A549 (cell line): ENCODE results near the gene PSMD12. TPM values are rescaled to one million over a fixed set of nuclear protein-coding genes. Genes with fewer than 3 reads are reported as not detected.

Experiments used
- ATAC-seq, 2 experiments: fragments of 200-7000 bp in 1 of 2; fragments of >200 bp in 1 of 2; cut with Nextera tagmentation in 1 of 2; cut with Tn5 transposase in 1 of 2; 3 replicates each; pipeline versions ENCODE4 v1.8.0 to v1.9.1; 2018 to 2020; ENCODE audit warnings: mild to moderate bottlenecking in 1 of 2, moderate library complexity in 1 of 2
- CTCF ChIA-PET: fragments of 300-600 bp; sonication (Branson Sonifier 250); formaldehyde crosslinking; extraction: SDS; loops from one replicate; lab custom pipeline; 2021; ENCODE audit warnings: antibody characterized with exemption, inconsistent platforms; lab: Yijun Ruan, JAX
- POLR2A ChIA-PET: fragments of 350-600 bp; formaldehyde crosslinking; extraction: SDS; loops from one replicate; lab custom pipeline; 2021; ENCODE audit warnings: antibody characterized with exemption, inconsistent platforms; lab: Yijun Ruan, JAX
- DNase-seq, 2 experiments: peaks; one replicate each; pipeline versions ENCODE4 v3.0.0 to v3.0.0-alpha.2; 2011 to 2016; ENCODE audit warnings: low read depth in 1 of 2, low spot score in 1 of 2
- FAIRE-seq: peaks from 2 replicates; lab custom pipeline; 2011; peaks lifted over from hg19 to GRCh38; lab: Jason Lieb, UNC
- H3K27ac ChIP-seq, 2 experiments: fragments of >200 bp; sonication (Bioruptor Twin); formaldehyde crosslinking; 3 replicates each; pipeline ENCODE4 v1.5.1; 2016 to 2017
- H3K4me1 ChIP-seq: fragments of >200 bp; sonication (Bioruptor Twin); formaldehyde crosslinking; 3 replicates; pipeline ENCODE4 v1.6.1; 2016
- H3K4me2 ChIP-seq: fragments of >200 bp; sonication (Bioruptor Twin); formaldehyde crosslinking; 3 replicates; pipeline ENCODE4 v1.6.1; 2016
- H3K4me3 ChIP-seq: fragments of >200 bp; sonication (Bioruptor Twin); formaldehyde crosslinking; 3 replicates; pipeline ENCODE4 v1.5.1; 2016
- H3K9me3 ChIP-seq: fragments of >200 bp; sonication (Bioruptor Twin); formaldehyde crosslinking; 3 replicates; pipeline ENCODE4 v1.6.1; 2016
- ATOH8 ChIP-seq: fragments of 250-450 bp; sonication (Bioruptor Pico); IDR thresholded peaks from 2 replicates; pipeline ENCODE4 v1.5.0; 2020; ENCODE audit warnings: low read depth, mild to moderate bottlenecking, moderate library complexity
- BCL3 ChIP-seq: fragments of >200 bp; sonication (Bioruptor Twin); formaldehyde crosslinking; IDR thresholded peaks from 3 replicates; pipeline ENCODE4 v1.6.1; 2016
- BHLHE40 ChIP-seq: IDR thresholded peaks from 2 replicates; pipeline ENCODE4 v1.6.1; 2012; ENCODE audit warnings: low read depth, low read length, inconsistent platforms
- CEBPB ChIP-seq, 2 experiments: fragments of >200 bp in 1 of 2; sonication (Bioruptor Twin) in 1 of 2; formaldehyde crosslinking in 1 of 2; IDR thresholded peaks; 2 replicates each; pipeline ENCODE4 v1.6.1; 2012 to 2016
- CTCF ChIP-seq: fragments of >200 bp; sonication (Bioruptor Twin); formaldehyde crosslinking; IDR thresholded peaks from 3 replicates; pipeline ENCODE4 v1.5.1; 2016
- EHF ChIP-seq: fragments of 250-450 bp; sonication (Bioruptor Pico); IDR thresholded peaks from 2 replicates; pipeline ENCODE4 v1.5.0; 2020; ENCODE audit warnings: mild to moderate bottlenecking
- FOSB ChIP-seq: fragments of 250-450 bp; sonication (Bioruptor Pico); IDR thresholded peaks from 2 replicates; pipeline ENCODE4 v1.5.0; 2020; ENCODE audit warnings: mild to moderate bottlenecking, moderate library complexity
- GATA3 ChIP-seq: IDR thresholded peaks from 2 replicates; pipeline ENCODE4 v1.6.1; 2012; ENCODE audit warnings: borderline replicate concordance
- HOXB5 ChIP-seq: fragments of 250-450 bp; sonication (Bioruptor Pico); IDR thresholded peaks from 2 replicates; pipeline ENCODE4 v1.5.0; 2020; ENCODE audit warnings: mild to moderate bottlenecking, moderate library complexity
- JUN ChIP-seq, 2 experiments: fragments of >200 bp; sonication (Bioruptor Twin); formaldehyde crosslinking; IDR thresholded peaks; 2 replicates in 1 of 2; 3 replicates in 1 of 2; pipeline ENCODE4 v1.6.1; 2016 to 2017
- KDM5A ChIP-seq: fragments of 200-600 bp; sonication (generic); IDR thresholded peaks from 2 replicates; pipeline ENCODE4 v1.6.1; 2016; ENCODE audit warnings: antibody characterized with exemption, mild to moderate bottlenecking
- MAX ChIP-seq: IDR thresholded peaks from 2 replicates; pipeline ENCODE4 v1.6.1; 2012
- NFE2L2 ChIP-seq: fragments of 150-350 bp; conservative IDR thresholded peaks from 2 replicates; pipeline ENCODE4 v1.6.1; 2014; ENCODE audit warnings: low read length
- NPAS2 ChIP-seq: fragments of 250-450 bp; sonication (Bioruptor Pico); IDR thresholded peaks from 2 replicates; pipeline ENCODE4 v1.8.0; 2022; ENCODE audit warnings: mild to moderate bottlenecking, moderate library complexity, borderline replicate concordance
- POLR2A ChIP-seq: IDR thresholded peaks from 2 replicates; pipeline ENCODE4 v1.6.1; 2012; ENCODE audit warnings: mild to moderate bottlenecking, low read length
- POLR2AphosphoS2 ChIP-seq: conservative IDR thresholded peaks from 2 replicates; pipeline ENCODE4 v1.6.1; 2012; ENCODE audit warnings: low read length, improper control_type of control experiment, inconsistent platforms
- RAD21 ChIP-seq, 2 experiments: fragments of >200 bp in 1 of 2; sonication (Bioruptor Twin) in 1 of 2; formaldehyde crosslinking in 1 of 2; IDR thresholded peaks in 1 of 2; conservative IDR thresholded peaks in 1 of 2; 2 replicates in 1 of 2; 3 replicates in 1 of 2; pipeline ENCODE4 v1.6.1; 2012 to 2018; ENCODE audit warnings: inconsistent platforms in 1 of 2
- RARB ChIP-seq: fragments of 250-450 bp; sonication (Bioruptor Pico); IDR thresholded peaks from 2 replicates; pipeline ENCODE4 v1.8.0; 2021; ENCODE audit warnings: mild to moderate bottlenecking, moderate library complexity
- RCOR1 ChIP-seq: fragments of 150-350 bp; IDR thresholded peaks from 2 replicates; pipeline ENCODE4 v1.6.1; 2014; ENCODE audit warnings: antibody characterized with exemption, low read length, low read depth
- RFX5 ChIP-seq: fragments of 450-650 bp; IDR thresholded peaks from 2 replicates; pipeline ENCODE4 v1.7.1; 2014; ENCODE audit warnings: antibody characterized with exemption, mild to moderate bottlenecking, moderate library complexity
- RNF2 ChIP-seq: fragments of 200-600 bp; sonication (generic); IDR thresholded peaks from 2 replicates; pipeline ENCODE4 v1.6.1; 2016; ENCODE audit warnings: low read depth, mild to moderate bottlenecking, antibody characterized with exemption, moderate library complexity, borderline replicate concordance
- SMC3 ChIP-seq: fragments of >200 bp; sonication (Bioruptor Twin); formaldehyde crosslinking; IDR thresholded peaks from 3 replicates; pipeline ENCODE4 v1.6.1; 2018; ENCODE audit warnings: inconsistent platforms
- TFCP2L1 ChIP-seq: fragments of 250-450 bp; sonication (Bioruptor Pico); IDR thresholded peaks from 2 replicates; pipeline ENCODE4 v1.5.0; 2021; ENCODE audit warnings: mild to moderate bottlenecking
- TP53 ChIP-seq: fragments of 250-450 bp; sonication (Bioruptor Pico); IDR thresholded peaks from 2 replicates; pipeline ENCODE4 v1.5.0; 2021; ENCODE audit warnings: mild to moderate bottlenecking, moderate library complexity
- ZNF302 ChIP-seq: fragments of 250-450 bp; sonication (Bioruptor Pico); IDR thresholded peaks from 2 replicates; pipeline ENCODE4 v1.9.0; 2021; ENCODE audit warnings: inconsistent platforms, mild to moderate bottlenecking, moderate library complexity
- whole genome bisulfite sequencing: methylation state at CpG from one replicate; pipeline ENCODE4 v1.1.6; 2017; ENCODE audit errors: missing lambda C conversion rate; 5-methylcytosine and 5-hydroxymethylcytosine counted together
- polyA plus RNA-seq, 4 experiments: library from polyadenylated mRNA; depleted of rRNA in 3 of 4; stranded (reverse); fragments of >200 nt; fragmentation: RNase III in 1 of 4; extraction: RNeasy Plus Mini Kit Qiagen cat#74134 plus additional on column Dnase treatment in 1 of 4; gene quantifications; 2 replicates in 3 of 4; 3 replicates in 1 of 4; pipeline ENCODE4 v1.2.3, GENCODE V29; 2011 to 2017

PSMD12 gene
- polyA plus RNA-seq, 2 of the 4 experiments (the other 2 are of a cell fraction) = 104 to 106 TPM

GRCh38 chr17:67374329-67375053 lies 8.1 kb upstream of the PSMD12 start:
- ATAC-seq (peak; percentile 49 to 80; a peak in 5 of 6 replicates), DNase-seq (peak; percentile 87 to 91), FAIRE-seq (peak; percentile 84)
- peaks cover 14% of the 10 kb centered on the region; the same call in 2 of the 3 replicates for H3K4me1 ChIP-seq
- H3K27ac ChIP-seq = no peak overlapping the region
- ChIA-PET POLR2A (no interaction called here), CTCF (interaction anchor here (0.5 to 22.8 kb wide), 85 partner anchors 9 to 517 kb away, joined by 3 to 323 read pairs (median 5); partner anchors contain the start of genes NOL11 and PSMD12)
- peak overlapping the region; percentile 64 for H3K4me2 ChIP-seq
- no peak overlapping the region for H3K4me3 ChIP-seq
- no peaks in the 10 kb centered on the region; the same call in 2 of the 3 replicates for H3K9me3 ChIP-seq
- TF ChIP-seq KDM5A = 0 out of 2 replicates have a peak, but pooled peaks have one; percentile 29
- TF ChIP-seq RAD21 (conservative IDR thresholded peaks at IDR 0.05 in 1 of 2, IDR thresholded peaks at IDR 0.05 in 1 of 2) = peak; percentile 94 to 96
- peak; percentile 98 for TF ChIP-seq CTCF
- TF ChIP-seq RFX5 = 0 out of 2 replicates have a peak, but pooled peaks have one; percentile 24
- TF ChIP-seq POLR2AphosphoS2 = no peak
- TF ChIP-seq HOXB5 (CRISPR knock-in tag) = no peak
- TF ChIP-seq SMC3 = peak; percentile 79
- no peak for TF ChIP-seq GATA3
- TF ChIP-seq, all 56 proteins: peak for 5
- WGBS = 11% methylated on average over 12 of the region's 12 CpGs

- POLR2A ChIA-PET = no interaction called here
- Histone ChIP-seq H3K27ac (no peak overlapping the region), H3K9me3 (no peaks in the 10 kb centered on the region), H3K4me1 (peaks cover 10% of the 10 kb centered on the region; the same call in 2 of the 3 replicates), H3K4me3 (no peak overlapping the region), H3K4me2 (no peak overlapping the region)
- ATAC-seq (no peak), DNase-seq (no peak), FAIRE-seq (no peak)
- CTCF ChIA-PET = interaction anchor here (1.1 to 22.8 kb wide), 12 partner anchors 8 to 341 kb away, joined by 3 to 323 read pairs (median 9); partner anchors contain the start of gene PSMD12
- WGBS = 79% methylated on average over 1 of the region's 1 CpG
- TF ChIP-seq EHF (CRISPR knock-in tag) = no peak
- no peak for TF ChIP-seq RNF2
- TF ChIP-seq NFE2L2 = no peak
- TF ChIP-seq FOSB (CRISPR knock-in tag) = no peak
- TF ChIP-seq TFCP2L1 = no peak
- no peak for TF ChIP-seq BCL3
- no peak for TF ChIP-seq ZNF302
- TF ChIP-seq BHLHE40 = no peak
- TF ChIP-seq RARB (CRISPR knock-in tag) = no peak
- no peak for TF ChIP-seq ATOH8
- TF ChIP-seq CEBPB (IDR thresholded peaks at IDR 0.05) = no peak
- no peak for TF ChIP-seq JUN (IDR thresholded peaks at IDR 0.05)
- TF ChIP-seq RCOR1 = no peak
- TF ChIP-seq MAX = no peak
- TF ChIP-seq TP53 = no peak
- TF ChIP-seq POLR2A = no peak
- no peak for TF ChIP-seq HOXB5 (CRISPR knock-in tag)
- TF ChIP-seq CTCF = no peak
- no peak for TF ChIP-seq NPAS2
- TF ChIP-seq, all 56 proteins: peak for 0
These were observed 6.4 kb upstream of the PSMD12 start for GRCh38 chr17:67372751-67373150.
